Activated CD4-positive, alpha-beta T cell treated with anti-CD3 and anti-CD28 coated beads, Interleukin-10, Interleukin-2, amounts not matched to agents 100 ng/mL and 50 ng/mL, durations not matched to agents 16 hours and 8 hours (primary cell): ENCODE results near the gene F11.
"Not testable (repeated sequence)": the region's sequence is repeated elsewhere in the genome, so short reads cannot be mapped to it uniquely, and the experiment has no call there.

ENCODE experiments used
- DNase-seq: peaks from one replicate; pipeline ENCODE4 v3.0.0-alpha.2; 2020

The F11 gene

GRCh38 chr4:186304216-186304615 is 38.2 kb downstream of the F11 start:
- no peak for DNase-seq

GRCh38 chr4:186304866-186305505 is 39.0 kb downstream of the F11 start:
- DNase-seq, result no peak

GRCh38 chr4:186307497-186307896 is 41.5 kb downstream of the F11 start:
- DNase-seq, result no peak

- DNase-seq, result no peak
Observed at GRCh38 chr4:186307916-186308315, 41.9 kb downstream of the F11 start.

- no peak for DNase-seq
Observed at GRCh38 chr4:186318481-186318880, 52.5 kb downstream of the F11 start.

- DNase-seq, result not testable (repeated sequence)
Observed at GRCh38 chr4:186324660-186325059, 58.7 kb downstream of the F11 start.

- no peak for DNase-seq
Observed at GRCh38 chr4:186326391-186326790, 60.4 kb downstream of the F11 start.

GRCh38 chr4:186329372-186329771 is 63.4 kb downstream of the F11 start:
- DNase-seq, result no peak

- DNase-seq, result no peak
Observed at GRCh38 chr4:186330368-186330767, 64.4 kb downstream of the F11 start.

GRCh38 chr4:186335793-186336192 is 69.8 kb downstream of the F11 start:
- DNase-seq, result no peak
